ENCODE data around the gene SDHA. TPM values are rescaled to one million over a fixed set of nuclear protein-coding genes. Genes with fewer than 3 reads are reported as not detected.

SDHA gene
- total and polyA plus RNA-seq, 2 of the 13 experiments (the other 11 are each of a cell fraction or from before 2014, with no cell fraction given) = 185 to 240 TPM

DNA sequence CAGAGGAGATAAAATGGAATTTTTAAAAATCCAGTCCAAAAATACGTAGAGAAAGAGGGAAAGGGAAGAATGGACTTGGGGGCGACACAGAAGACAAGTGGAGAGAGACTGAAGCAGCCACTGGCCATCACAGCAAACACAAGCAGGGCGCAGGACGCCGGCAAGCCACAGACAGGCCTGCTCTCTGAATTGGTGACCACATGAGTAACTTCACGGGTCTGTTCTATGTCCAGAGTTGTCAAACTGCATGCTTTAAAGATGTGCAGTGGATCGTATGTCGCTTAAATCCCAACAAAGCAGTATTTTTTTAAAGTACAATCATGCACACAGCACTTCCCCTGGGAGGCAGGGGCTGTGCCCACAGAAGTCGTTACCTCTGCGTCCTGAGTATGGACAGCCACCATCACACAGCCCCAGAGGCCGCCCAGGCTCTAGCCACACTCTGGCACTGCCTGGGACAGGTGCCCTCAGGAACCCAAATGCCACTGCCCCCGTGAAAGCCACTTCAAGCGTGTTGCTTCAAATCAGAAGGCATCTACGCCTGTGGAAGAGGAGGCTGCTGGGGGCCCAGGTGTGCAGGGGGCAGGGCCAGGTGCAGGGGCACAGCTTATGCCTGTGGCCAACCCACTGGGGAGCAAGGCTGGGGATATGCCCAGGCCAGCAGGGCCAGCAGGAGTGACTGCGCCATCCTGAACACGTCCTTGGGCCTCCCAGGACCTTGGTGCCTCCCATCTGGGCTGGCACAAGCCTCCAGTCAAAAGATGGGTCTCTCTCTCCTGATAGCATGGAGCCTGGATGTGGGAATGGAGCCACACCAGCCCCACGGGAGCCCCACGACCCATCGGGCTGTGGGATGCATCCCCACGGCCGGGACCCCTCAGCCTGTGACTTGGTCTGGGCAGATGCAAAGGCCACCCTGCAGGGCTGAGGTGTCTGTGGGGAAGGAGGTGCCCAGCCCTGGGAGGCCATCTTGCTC lies 32.7 kb upstream of the SDHA start:
- BruUV-seq (replicated peaks) = no TSS peak
- 33% methylated on average over 13 of the region's 21 CpGs for WGBS (ENCODE audit: low lambda C conversion rate)
- Histone ChIP-seq H3K79me2 (ENCODE audit: insufficient read depth, low read length) (no peaks in the 10 kb centered on the region), H3K27me3 (ENCODE audit: control insufficient read depth in 1 of 2, insufficient read depth in 2 of 2, low read length in 2 of 2) (peaks cover 0 to 26% of the 10 kb centered on the region in 2 experiments; a peak in 4 of 5 replicates), H3K4me1 (ENCODE audit: insufficient read depth, low read length) (peaks cover 22% of the 10 kb centered on the region), H3K4me3 (replicated peaks in 1 of 3; ENCODE audit: insufficient read depth in 1 of 3, low read depth in 2 of 3, low read length in 3 of 3) (no peak overlapping the region), H3K9me3 (ENCODE audit: low read length) (no peaks in the 10 kb centered on the region), H3K4me2 (ENCODE audit: low read depth, low read length) (no peak overlapping the region), H3K36me3 (replicated peaks in 1 of 2; ENCODE audit: control insufficient read depth in 1 of 2, insufficient read depth in 2 of 2, low read length in 2 of 2) (no peaks in the 10 kb centered on the region), H2AFZ (ENCODE audit: low read length) (no peak overlapping the region), H4K20me1 (ENCODE audit: insufficient read depth, low read length) (no peaks in the 10 kb centered on the region), H3K27ac (ENCODE audit: extremely low read length, insufficient read depth, low read length) (no peak overlapping the region), H3K9ac (ENCODE audit: insufficient read depth, low read depth, low read length) (no peak overlapping the region)
- no peak for FAIRE-seq
- no peak for DNase-seq (ENCODE audit: low spot score)
- ChIA-PET CTCF (ENCODE audit: low intra/inter-chr PET ratio, low total read pairs) (no interaction called here), POLR2A (no interaction called here)
- no peak for TF ChIP-seq ZNF232 (CRISPR knock-in tag; IDR thresholded peaks at IDR 0.05; ENCODE audit: borderline replicate concordance)
- TF ChIP-seq HDAC6 (IDR thresholded peaks at IDR 0.05; ENCODE audit: low read depth, low read length) = no peak
- TF ChIP-seq ATM (IDR thresholded peaks at IDR 0.05; ENCODE audit: borderline replicate concordance) = no peak
- no peak for TF ChIP-seq HNRNPK (IDR thresholded peaks at IDR 0.05; ENCODE audit: low read depth, low read length, poor library complexity, severe bottlenecking)
- TF ChIP-seq ZNF619 (CRISPR knock-in tag; IDR thresholded peaks at IDR 0.05) = no peak
- TF ChIP-seq EHMT2 (IDR thresholded peaks at IDR 0.05; ENCODE audit: borderline replicate concordance, low read depth, low read length) = no peak
- TF ChIP-seq FOXA1 (IDR thresholded peaks at IDR 0.05) = no peak
- TF ChIP-seq FOXA1 (CRISPR knock-in tag; IDR thresholded peaks at IDR 0.05) = no peak
- TF ChIP-seq REPIN1 (CRISPR knock-in tag; IDR thresholded peaks at IDR 0.05; ENCODE audit: borderline replicate concordance, low read depth) = no peak
- TF ChIP-seq ZNF773 (CRISPR knock-in tag; IDR thresholded peaks at IDR 0.05; ENCODE audit: borderline replicate concordance) = no peak
- no peak for TF ChIP-seq CBFB (CRISPR knock-in tag; IDR thresholded peaks at IDR 0.05)
- TF ChIP-seq NR2F6 (IDR thresholded peaks at IDR 0.05) = no peak
- no peak for TF ChIP-seq NR2F6 (CRISPR knock-in tag; IDR thresholded peaks at IDR 0.05)
- no peak for TF ChIP-seq ZNF577 (CRISPR knock-in tag; IDR thresholded peaks at IDR 0.05; ENCODE audit: borderline replicate concordance, low read depth)
- TF ChIP-seq ZFYVE20 (CRISPR knock-in tag; IDR thresholded peaks at IDR 0.05; ENCODE audit: borderline replicate concordance, low read depth) = no peak
- TF ChIP-seq, protein P1, sequence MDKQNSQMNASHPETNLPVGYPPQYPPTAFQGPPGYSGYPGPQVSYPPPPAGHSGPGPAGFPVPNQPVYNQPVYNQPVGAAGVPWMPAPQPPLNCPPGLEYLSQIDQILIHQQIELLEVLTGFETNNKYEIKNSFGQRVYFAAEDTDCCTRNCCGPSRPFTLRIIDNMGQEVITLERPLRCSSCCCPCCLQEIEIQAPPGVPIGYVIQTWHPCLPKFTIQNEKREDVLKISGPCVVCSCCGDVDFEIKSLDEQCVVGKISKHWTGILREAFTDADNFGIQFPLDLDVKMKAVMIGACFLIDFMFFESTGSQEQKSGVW (CRISPR knock-in tag; IDR thresholded peaks at IDR 0.05; ENCODE audit: borderline replicate concordance) = no peak
- TF ChIP-seq, protein P2, sequence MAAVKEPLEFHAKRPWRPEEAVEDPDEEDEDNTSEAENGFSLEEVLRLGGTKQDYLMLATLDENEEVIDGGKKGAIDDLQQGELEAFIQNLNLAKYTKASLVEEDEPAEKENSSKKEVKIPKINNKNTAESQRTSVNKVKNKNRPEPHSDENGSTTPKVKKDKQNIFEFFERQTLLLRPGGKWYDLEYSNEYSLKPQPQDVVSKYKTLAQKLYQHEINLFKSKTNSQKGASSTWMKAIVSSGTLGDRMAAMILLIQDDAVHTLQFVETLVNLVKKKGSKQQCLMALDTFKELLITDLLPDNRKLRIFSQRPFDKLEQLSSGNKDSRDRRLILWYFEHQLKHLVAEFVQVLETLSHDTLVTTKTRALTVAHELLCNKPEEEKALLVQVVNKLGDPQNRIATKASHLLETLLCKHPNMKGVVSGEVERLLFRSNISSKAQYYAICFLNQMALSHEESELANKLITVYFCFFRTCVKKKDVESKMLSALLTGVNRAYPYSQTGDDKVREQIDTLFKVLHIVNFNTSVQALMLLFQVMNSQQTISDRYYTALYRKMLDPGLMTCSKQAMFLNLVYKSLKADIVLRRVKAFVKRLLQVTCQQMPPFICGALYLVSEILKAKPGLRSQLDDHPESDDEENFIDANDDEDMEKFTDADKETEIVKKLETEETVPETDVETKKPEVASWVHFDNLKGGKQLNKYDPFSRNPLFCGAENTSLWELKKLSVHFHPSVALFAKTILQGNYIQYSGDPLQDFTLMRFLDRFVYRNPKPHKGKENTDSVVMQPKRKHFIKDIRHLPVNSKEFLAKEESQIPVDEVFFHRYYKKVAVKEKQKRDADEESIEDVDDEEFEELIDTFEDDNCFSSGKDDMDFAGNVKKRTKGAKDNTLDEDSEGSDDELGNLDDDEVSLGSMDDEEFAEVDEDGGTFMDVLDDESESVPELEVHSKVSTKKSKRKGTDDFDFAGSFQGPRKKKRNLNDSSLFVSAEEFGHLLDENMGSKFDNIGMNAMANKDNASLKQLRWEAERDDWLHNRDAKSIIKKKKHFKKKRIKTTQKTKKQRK (IDR thresholded peaks at IDR 0.05; ENCODE audit: low read length) = no peak
- TF ChIP-seq ZNF841 (CRISPR knock-in tag; IDR thresholded peaks at IDR 0.05; ENCODE audit: borderline replicate concordance) = no peak
- TF ChIP-seq, protein P3, sequence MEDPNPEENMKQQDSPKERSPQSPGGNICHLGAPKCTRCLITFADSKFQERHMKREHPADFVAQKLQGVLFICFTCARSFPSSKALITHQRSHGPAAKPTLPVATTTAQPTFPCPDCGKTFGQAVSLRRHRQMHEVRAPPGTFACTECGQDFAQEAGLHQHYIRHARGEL (CRISPR knock-in tag; IDR thresholded peaks at IDR 0.05) = no peak
- TF ChIP-seq EP300 (IDR thresholded peaks at IDR 0.05; ENCODE audit: low read depth in 2 of 2, low read length in 2 of 2) = no peak
- TF ChIP-seq EP300 (CRISPR knock-in tag; IDR thresholded peaks at IDR 0.05; ENCODE audit: borderline replicate concordance) = no peak
- no peak for TF ChIP-seq GTF2F1 (IDR thresholded peaks at IDR 0.05; ENCODE audit: low read length)
- in situ Hi-C loops (cut with HindIII; ENCODE audit: extremely low pct_ligation_motif_present, low pct_unique_long_range_greater_than_20kb) = no loop called here
- ATAC-seq = no peak
- intact Hi-C loops (cut with micrococcal nuclease; ENCODE audit: unreplicated experiment) = no loop called here
